GM12878 (cell line): ENCODE measurements around the gene CCNY. TPM values are rescaled to one million over a fixed set of nuclear protein-coding genes. Genes with fewer than 3 reads are reported as not detected.

Experiments used
- IKZF1 ChIP-seq: fragments of 450-650 bp; conservative IDR thresholded peaks from 2 replicates; pipeline ENCODE4 v1.6.1; 2017; ENCODE audit warnings: antibody characterized with exemption, mild to moderate bottlenecking
- PRDM15 ChIP-seq: fragments of 450-650 bp; formaldehyde crosslinking; IDR thresholded peaks from 2 replicates; pipeline ENCODE4 v1.4.0; 2020; ENCODE audit warnings: mild to moderate bottlenecking, moderate library complexity
- SPI1 ChIP-seq: IDR thresholded peaks from 2 replicates; pipeline ENCODE4 v1.6.1; 2011; ENCODE audit warnings: low read depth, mild to moderate bottlenecking, low read length, moderate library complexity, borderline replicate concordance; ENCODE audit not compliant: insufficient read depth
- SUZ12 ChIP-seq: fragments of 200-600 bp; sonication (generic); IDR thresholded peaks from one replicate; pipeline ENCODE4 v1.6.1; 2018; ENCODE audit warnings: antibody characterized with exemption, mild to moderate bottlenecking; ENCODE audit not compliant: unreplicated experiment
- TCF12 ChIP-seq: IDR thresholded peaks from 2 replicates; pipeline ENCODE4 v1.6.1; 2011; ENCODE audit warnings: low read depth, mild to moderate bottlenecking, low read length
- ZNF687 ChIP-seq: fragments of 450-650 bp; IDR thresholded peaks from 2 replicates; pipeline ENCODE4 v1.6.1; 2017; ENCODE audit warnings: mild to moderate bottlenecking, moderate library complexity
- polyA plus RNA-seq, 11 experiments: library from polyadenylated mRNA; depleted of rRNA in 4 of 11; unstranded in 6 of 11; stranded (reverse) in 5 of 11; fragments of >200 nt; fragmentation: Nextera tagmentation in 4 of 11; fragmentation: Illumina TruSeq in 1 of 11; extraction: Ambion mirVana in 4 of 11; extraction: Trizol in 1 of 11; gene quantifications; 1 replicate in 1 of 11; 2 replicates in 10 of 11; pipeline versions ENCODE4 v1.2.1 to v1.2.3, GENCODE V29; 2011 to 2016; ENCODE audit warnings: inconsistent platforms in 2 of 11, missing spikeins in 2 of 11, low read depth in 1 of 11
- total RNA-seq, 4 experiments: library from RNA; depleted of rRNA in 3 of 4; stranded (reverse); fragments of >200 nt in 3 of 4; fragmentation: Illumina TruSeq in 1 of 4; extraction: Trizol in 1 of 4; gene quantifications; 2 replicates each; pipeline versions ENCODE4 v1.2.1 to v1.2.3, GENCODE V29; 2013 to 2021
- TF ChIP-seq, protein P1 (sequence below): IDR thresholded peaks from 2 replicates; pipeline ENCODE4 v1.6.1; 2011; ENCODE audit warnings: low read depth, low read length, improper control_type of control experiment, borderline replicate concordance
- TF ChIP-seq, protein P2 (sequence below): fragments of 450-650 bp; formaldehyde crosslinking; IDR thresholded peaks from 2 replicates; pipeline ENCODE4 v1.4.0; 2022; ENCODE audit warnings: mild to moderate bottlenecking, moderate library complexity

The CCNY gene
- total and polyA plus RNA-seq, 10 of the 15 experiments (the other 5 are each of a cell fraction or from before 2014, with no cell fraction given) = 3.6 to 50.0 (median 26.1) TPM

GRCh38 chr10:35579116-35579515, 242.8 kb downstream of the CCNY start (continued):
- TF ChIP-seq, protein P1, sequence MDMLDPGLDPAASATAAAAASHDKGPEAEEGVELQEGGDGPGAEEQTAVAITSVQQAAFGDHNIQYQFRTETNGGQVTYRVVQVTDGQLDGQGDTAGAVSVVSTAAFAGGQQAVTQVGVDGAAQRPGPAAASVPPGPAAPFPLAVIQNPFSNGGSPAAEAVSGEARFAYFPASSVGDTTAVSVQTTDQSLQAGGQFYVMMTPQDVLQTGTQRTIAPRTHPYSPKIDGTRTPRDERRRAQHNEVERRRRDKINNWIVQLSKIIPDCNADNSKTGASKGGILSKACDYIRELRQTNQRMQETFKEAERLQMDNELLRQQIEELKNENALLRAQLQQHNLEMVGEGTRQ = no peak
- TF ChIP-seq SUZ12 (no peak), PRDM15 (CRISPR knock-in tag) (no peak), SPI1 (no peak), ZNF687 (no peak), TCF12 (no peak), IKZF1 (no peak)
- TF ChIP-seq, protein P2, sequence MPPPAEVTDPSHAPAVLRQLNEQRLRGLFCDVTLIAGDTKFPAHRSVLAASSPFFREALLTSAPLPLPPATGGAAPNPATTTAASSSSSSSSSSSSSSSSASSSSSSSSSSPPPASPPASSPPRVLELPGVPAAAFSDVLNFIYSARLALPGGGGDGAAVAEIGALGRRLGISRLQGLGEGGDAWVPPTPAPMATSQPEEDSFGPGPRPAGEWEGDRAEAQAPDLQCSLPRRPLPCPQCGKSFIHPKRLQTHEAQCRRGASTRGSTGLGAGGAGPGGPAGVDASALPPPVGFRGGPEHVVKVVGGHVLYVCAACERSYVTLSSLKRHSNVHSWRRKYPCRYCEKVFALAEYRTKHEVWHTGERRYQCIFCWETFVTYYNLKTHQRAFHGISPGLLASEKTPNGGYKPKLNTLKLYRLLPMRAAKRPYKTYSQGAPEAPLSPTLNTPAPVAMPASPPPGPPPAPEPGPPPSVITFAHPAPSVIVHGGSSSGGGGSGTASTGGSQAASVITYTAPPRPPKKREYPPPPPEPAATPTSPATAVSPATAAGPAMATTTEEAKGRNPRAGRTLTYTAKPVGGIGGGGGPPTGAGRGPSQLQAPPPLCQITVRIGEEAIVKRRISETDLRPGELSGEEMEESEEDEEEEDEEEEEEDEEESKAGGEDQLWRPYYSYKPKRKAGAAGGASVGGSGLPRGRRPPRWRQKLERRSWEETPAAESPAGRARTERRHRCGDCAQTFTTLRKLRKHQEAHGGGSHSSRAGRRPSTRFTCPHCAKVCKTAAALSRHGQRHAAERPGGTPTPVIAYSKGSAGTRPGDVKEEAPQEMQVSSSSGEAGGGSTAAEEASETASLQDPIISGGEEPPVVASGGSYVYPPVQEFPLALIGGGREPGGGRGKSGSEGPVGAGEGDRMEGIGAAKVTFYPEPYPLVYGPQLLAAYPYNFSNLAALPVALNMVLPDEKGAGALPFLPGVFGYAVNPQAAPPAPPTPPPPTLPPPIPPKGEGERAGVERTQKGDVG (CRISPR knock-in tag) = no peak
- TF ChIP-seq, all 136 proteins: peak for 0
